ENCODE results near the gene CYLC1. TPM values are rescaled to one million over a fixed set of nuclear protein-coding genes. Genes with fewer than 3 reads are reported as not detected.

Gene CYLC1, protein sequence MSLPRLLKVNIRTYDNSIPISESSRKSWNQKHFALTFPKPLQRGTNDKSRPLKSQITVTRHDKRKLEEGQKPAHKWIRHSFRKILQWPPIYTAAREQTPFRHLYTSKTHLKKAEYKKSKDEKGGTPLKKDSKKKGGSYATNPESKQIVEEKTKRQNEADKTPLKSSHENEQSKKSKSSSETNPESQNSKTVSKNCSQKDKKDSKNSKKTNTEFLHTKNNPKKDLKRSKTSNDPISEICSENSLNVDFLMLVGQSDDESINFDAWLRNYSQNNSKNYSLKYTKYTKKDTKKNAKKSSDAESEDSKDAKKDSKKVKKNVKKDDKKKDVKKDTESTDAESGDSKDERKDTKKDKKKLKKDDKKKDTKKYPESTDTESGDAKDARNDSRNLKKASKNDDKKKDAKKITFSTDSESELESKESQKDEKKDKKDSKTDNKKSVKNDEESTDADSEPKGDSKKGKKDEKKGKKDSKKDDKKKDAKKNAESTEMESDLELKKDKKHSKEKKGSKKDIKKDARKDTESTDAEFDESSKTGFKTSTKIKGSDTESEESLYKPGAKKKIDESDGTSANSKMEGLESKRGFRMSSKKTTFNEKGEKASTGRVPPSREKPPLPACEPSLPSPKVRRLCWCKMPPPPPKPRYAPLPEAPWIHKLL
- total RNA-seq (not detected in 2 replicates), polyA plus RNA-seq (not detected in 2 replicates)

DNA sequence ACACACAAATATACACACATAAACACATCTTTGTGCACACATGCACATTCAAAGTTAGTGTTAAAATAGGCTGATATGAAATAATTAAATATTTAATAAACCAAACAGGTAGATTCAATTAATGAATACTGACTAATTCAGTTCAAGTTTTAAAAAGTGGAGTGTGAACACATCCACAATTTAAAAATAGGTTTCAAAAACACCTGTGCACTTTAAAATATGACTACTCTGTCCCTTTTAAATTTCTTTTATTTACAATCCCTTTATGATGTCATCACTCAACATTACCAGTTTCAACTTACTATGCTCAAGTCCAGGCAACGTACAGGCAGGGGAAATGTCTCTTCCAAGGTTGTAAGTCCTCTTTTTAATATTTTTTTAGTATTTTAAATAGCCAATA is at the start of gene CYLC1:
TSS of gene CYLC1 (plus strand) at position 301 of the 400 bp plus-strand sequence. CDS start at position 338, 37 bp downstream.
- Histone ChIP-seq H3K4me1 (ENCODE audit: low read depth) (no peaks in the 10 kb centered on the region), H3K36me3 (no peaks in the 10 kb centered on the region), H3K27ac (no peak within 1 kb of the TSS), H3K9me3 (ENCODE audit: low read depth) (no peaks in the 10 kb centered on the region), H3K27me3 (no peaks in the 10 kb centered on the region), H3K4me3 (no peak within 1 kb of the TSS)
- DNase-seq (ENCODE audit: low read depth in 1 of 2, low spot score in 1 of 2): no peak
- TF ChIP-seq, protein P1, sequence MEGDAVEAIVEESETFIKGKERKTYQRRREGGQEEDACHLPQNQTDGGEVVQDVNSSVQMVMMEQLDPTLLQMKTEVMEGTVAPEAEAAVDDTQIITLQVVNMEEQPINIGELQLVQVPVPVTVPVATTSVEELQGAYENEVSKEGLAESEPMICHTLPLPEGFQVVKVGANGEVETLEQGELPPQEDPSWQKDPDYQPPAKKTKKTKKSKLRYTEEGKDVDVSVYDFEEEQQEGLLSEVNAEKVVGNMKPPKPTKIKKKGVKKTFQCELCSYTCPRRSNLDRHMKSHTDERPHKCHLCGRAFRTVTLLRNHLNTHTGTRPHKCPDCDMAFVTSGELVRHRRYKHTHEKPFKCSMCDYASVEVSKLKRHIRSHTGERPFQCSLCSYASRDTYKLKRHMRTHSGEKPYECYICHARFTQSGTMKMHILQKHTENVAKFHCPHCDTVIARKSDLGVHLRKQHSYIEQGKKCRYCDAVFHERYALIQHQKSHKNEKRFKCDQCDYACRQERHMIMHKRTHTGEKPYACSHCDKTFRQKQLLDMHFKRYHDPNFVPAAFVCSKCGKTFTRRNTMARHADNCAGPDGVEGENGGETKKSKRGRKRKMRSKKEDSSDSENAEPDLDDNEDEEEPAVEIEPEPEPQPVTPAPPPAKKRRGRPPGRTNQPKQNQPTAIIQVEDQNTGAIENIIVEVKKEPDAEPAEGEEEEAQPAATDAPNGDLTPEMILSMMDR (IDR thresholded peaks at IDR 0.05; ENCODE audit: low read depth, low read length): no peak

DNA sequence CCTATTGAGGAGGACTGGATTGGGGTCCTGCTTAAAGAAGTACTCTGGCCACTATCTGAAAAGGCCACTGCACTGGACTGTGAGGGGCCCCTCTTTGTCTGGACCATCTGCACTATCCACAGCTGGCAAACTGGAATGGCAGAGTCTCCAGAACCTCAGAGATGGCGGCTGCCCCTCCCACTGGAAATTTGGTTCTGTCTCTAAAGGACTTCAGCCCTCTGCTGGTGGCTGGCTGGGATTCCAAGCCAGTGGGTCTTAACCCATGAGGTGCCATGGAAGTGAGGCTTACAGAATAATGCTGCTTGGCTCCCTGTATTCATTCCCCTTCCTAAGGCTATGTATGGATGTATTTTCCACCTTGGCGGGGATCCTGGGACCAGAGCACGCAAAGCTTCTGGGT is 41.6 kb upstream of the CYLC1 start:
- TF ChIP-seq, protein P1 (IDR thresholded peaks at IDR 0.05; ENCODE audit: low read depth, low read length): no peak
- H3K27me3 ChIP-seq: no peaks in the 10 kb centered on the region
- H3K4me1 ChIP-seq (ENCODE audit: low read depth): no peaks in the 10 kb centered on the region
- no peak overlapping the region for H3K4me3 ChIP-seq
- H3K27ac ChIP-seq: no peak overlapping the region
- no peaks in the 10 kb centered on the region for H3K9me3 ChIP-seq (ENCODE audit: low read depth)
- DNase-seq (ENCODE audit: low read depth in 1 of 2, low spot score in 1 of 2): no peak
- H3K36me3 ChIP-seq: no peaks in the 10 kb centered on the region

DNA sequence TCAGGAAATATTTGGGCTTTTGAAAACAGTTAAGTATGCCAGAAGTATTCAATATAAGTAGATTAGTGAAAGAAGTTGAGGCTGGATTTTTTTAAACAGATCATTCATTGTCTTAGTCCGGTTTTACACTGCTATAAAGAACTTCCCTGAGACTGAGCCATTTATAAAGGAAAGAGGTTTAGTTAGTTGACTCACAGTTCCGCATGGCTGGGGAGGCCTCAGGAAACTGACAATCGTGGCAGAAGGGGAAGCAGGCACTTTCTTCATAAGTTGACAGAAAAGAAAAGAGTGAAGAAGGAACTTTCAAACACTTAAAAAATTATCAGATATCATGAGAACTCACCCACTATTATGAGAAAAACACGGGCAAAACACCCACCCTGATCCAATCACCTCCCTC is 31.1 kb upstream of the CYLC1 start:
- no peak for DNase-seq (ENCODE audit: low read depth in 1 of 2, low spot score in 1 of 2)
- Histone ChIP-seq H3K27ac (no peak overlapping the region), H3K36me3 (no peaks in the 10 kb centered on the region), H3K27me3 (no peaks in the 10 kb centered on the region), H3K4me3 (no peak overlapping the region), H3K4me1 (ENCODE audit: low read depth) (no peaks in the 10 kb centered on the region), H3K9me3 (ENCODE audit: low read depth) (no peaks in the 10 kb centered on the region)
- TF ChIP-seq, protein P1 (IDR thresholded peaks at IDR 0.05; ENCODE audit: low read depth, low read length): no peak

DNA sequence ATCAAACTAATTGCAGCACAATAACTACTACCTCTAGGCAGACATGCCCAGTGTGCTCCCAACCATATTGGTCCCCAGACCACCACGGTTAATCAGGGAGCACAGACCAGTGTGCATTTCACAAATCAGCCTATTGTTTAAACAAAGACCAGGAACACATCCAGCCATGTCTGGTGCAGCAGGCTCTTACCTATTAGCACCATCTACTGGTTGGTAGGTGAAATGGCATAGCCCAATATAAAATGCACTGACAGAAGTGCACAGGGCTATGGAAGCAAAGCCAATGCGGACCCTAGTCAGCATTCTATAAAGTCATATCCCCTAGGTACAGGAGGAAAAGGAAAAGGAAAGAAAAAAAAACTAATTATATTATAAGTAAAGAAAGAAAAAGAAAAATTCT is 15.5 kb upstream of the CYLC1 start:
- TF ChIP-seq, protein P1 (IDR thresholded peaks at IDR 0.05; ENCODE audit: low read depth, low read length): peak; percentile 43
- no peaks in the 10 kb centered on the region for H3K4me1 ChIP-seq (ENCODE audit: low read depth)

DNA sequence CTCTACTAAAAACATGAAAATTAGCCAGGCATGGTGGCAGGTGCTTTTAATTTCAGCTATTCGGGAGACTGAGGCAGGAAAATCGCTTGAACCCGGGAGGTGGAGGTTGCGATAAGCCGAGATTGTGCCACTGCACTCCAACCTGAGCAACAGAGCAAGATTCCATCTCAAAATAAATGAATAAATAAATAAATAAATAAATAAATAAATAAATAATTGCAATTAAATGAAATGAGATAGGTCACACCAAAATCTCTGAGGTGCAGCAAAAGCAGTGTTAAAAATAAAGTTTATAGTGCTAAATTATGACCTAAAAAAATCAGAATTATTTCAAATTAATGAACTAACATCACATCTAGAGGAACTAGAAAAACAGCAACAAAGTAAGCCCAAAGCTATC is 13.6 kb upstream of the CYLC1 start:
- TF ChIP-seq, protein P1 (IDR thresholded peaks at IDR 0.05; ENCODE audit: low read depth, low read length): no peak
- H3K4me3 ChIP-seq: no peak overlapping the region

More for the DNA sequence above, 15.5 kb upstream of the CYLC1 start:
- Histone ChIP-seq H3K36me3 (no peaks in the 10 kb centered on the region), H3K4me3 (no peak overlapping the region), H3K9me3 (ENCODE audit: low read depth) (no peaks in the 10 kb centered on the region), H3K27ac (no peak overlapping the region), H3K27me3 (no peaks in the 10 kb centered on the region)
- DNase-seq (ENCODE audit: low read depth in 1 of 2, low spot score in 1 of 2): peak; percentile 0 to 57

More for the DNA sequence above, 13.6 kb upstream of the CYLC1 start:
- H3K9me3 ChIP-seq (ENCODE audit: low read depth): no peaks in the 10 kb centered on the region
- no peak for DNase-seq (ENCODE audit: low read depth in 1 of 2, low spot score in 1 of 2)
- no peaks in the 10 kb centered on the region for H3K27me3 ChIP-seq
- H3K36me3 ChIP-seq: no peaks in the 10 kb centered on the region
- H3K4me1 ChIP-seq (ENCODE audit: low read depth): no peaks in the 10 kb centered on the region
- no peak overlapping the region for H3K27ac ChIP-seq
